IMR-90 (cell line): Measurements from ENCODE around the gene ZBTB7B. TPM values are rescaled to one million over a fixed set of nuclear protein-coding genes. Genes with fewer than 3 reads are reported as not detected.

Experiments used
- ATAC-seq: fragments of 200-7000 bp; cut with Tn5 transposase; 2 replicates; pipeline ENCODE4 v1.9.1; 2020; ENCODE audit warnings: low read depth, mild to moderate bottlenecking, moderate library complexity
- BruUV-seq: library from RNA; stranded (reverse); fragments of 400-500 nt; replicated peaks from 2 replicates; lab custom pipeline; 2021; lab: Mats Ljungman, UMichigan
- CTCF ChIA-PET: fragments of 300-600 bp; formaldehyde crosslinking; extraction: SDS; loops from one replicate; lab custom pipeline; 2021; ENCODE audit warnings: antibody characterized with exemption; lab: Yijun Ruan, JAX
- POLR2A ChIA-PET: fragments of 300-600 bp; sonication (Branson Sonifier 250); formaldehyde crosslinking; loops from one replicate; lab custom pipeline; 2022; ENCODE audit warnings: antibody characterized with exemption; ENCODE audit not compliant: unreplicated experiment; lab: Charles Lee
- DNase-seq: peaks from one replicate; pipeline ENCODE4 v3.0.0; 2013
- H2AFZ ChIP-seq: replicated peaks from 2 replicates; pipeline ENCODE3; 2013; ENCODE audit warnings: low read length, mild to moderate bottlenecking; ENCODE audit not compliant: poor library complexity
- H2AK5ac ChIP-seq: 2 replicates; pipeline ENCODE4 v1.6.1; 2013; ENCODE audit warnings: low read depth, low read length, inconsistent platforms
- H2AK9ac ChIP-seq: replicated peaks from 2 replicates; pipeline ENCODE3; 2013; ENCODE audit warnings: mild to moderate bottlenecking, low read depth, low read length, moderate library complexity; ENCODE audit not compliant: poor library complexity
- H2BK120ac ChIP-seq: 2 replicates; pipeline ENCODE4 v1.6.1; 2013; ENCODE audit warnings: low read depth, low read length, inconsistent platforms
- H2BK15ac ChIP-seq: 3 replicates; pipeline ENCODE4 v1.6.1; 2013; ENCODE audit warnings: low read depth, low read length, inconsistent platforms
- H2BK20ac ChIP-seq: 2 replicates; pipeline ENCODE4 v1.6.1; 2013; ENCODE audit warnings: low read depth, mild to moderate bottlenecking, inconsistent platforms, low read length, moderate library complexity
- H2BK5ac ChIP-seq: 2 replicates; pipeline ENCODE4 v1.6.1; 2013; ENCODE audit warnings: mild to moderate bottlenecking, low read depth, low read length, inconsistent platforms; ENCODE audit not compliant: poor library complexity, severe bottlenecking
- H3K14ac ChIP-seq: replicated peaks from 2 replicates; pipeline ENCODE4 v1.6.1; 2013; ENCODE audit warnings: low read depth, low read length, inconsistent platforms
- H3K18ac ChIP-seq: 2 replicates; pipeline ENCODE4 v1.6.1; 2013; ENCODE audit warnings: low read depth, low read length, control low read depth
- H3K23ac ChIP-seq: 2 replicates; pipeline ENCODE4 v1.6.1; 2013; ENCODE audit warnings: low read depth, low read length, inconsistent platforms
- H3K27ac ChIP-seq: 2 replicates; pipeline ENCODE4 v1.5.1; 2013; ENCODE audit warnings: mild to moderate bottlenecking, control low read depth, low read length; ENCODE audit not compliant: insufficient read depth
- H3K27me3 ChIP-seq: 2 replicates; pipeline ENCODE4 v1.6.1; 2013; ENCODE audit warnings: low read length; ENCODE audit not compliant: control insufficient read depth, insufficient read depth
- H3K36me3 ChIP-seq: 2 replicates; pipeline ENCODE4 v1.6.1; 2013; ENCODE audit warnings: low read length, mixed read lengths; ENCODE audit not compliant: control insufficient read depth, insufficient read depth
- H3K4ac ChIP-seq: 2 replicates; pipeline ENCODE4 v1.6.1; 2013; ENCODE audit warnings: low read depth, low read length, inconsistent platforms
- H3K4me1 ChIP-seq: 2 replicates; pipeline ENCODE4 v1.6.1; 2013; ENCODE audit warnings: low read length, mixed read lengths; ENCODE audit not compliant: control insufficient read depth, insufficient read depth
- H3K4me2 ChIP-seq: 2 replicates; pipeline ENCODE4 v1.6.1; 2013; ENCODE audit warnings: low read depth, mild to moderate bottlenecking, control low read depth, low read length, moderate library complexity
- H3K4me3 ChIP-seq: 2 replicates; pipeline ENCODE4 v1.5.1; 2013; ENCODE audit warnings: low read depth, mild to moderate bottlenecking, control low read depth, low read length, moderate library complexity; ENCODE audit not compliant: insufficient read depth
- H3K56ac ChIP-seq: 2 replicates; pipeline ENCODE4 v1.6.1; 2013; ENCODE audit warnings: low read length, inconsistent platforms; ENCODE audit not compliant: insufficient read depth; ENCODE audit errors: extremely low read depth
- H3K79me1 ChIP-seq, 2 experiments: 2 replicates each; pipeline ENCODE4 v1.6.1; 2013; ENCODE audit warnings: low read length in 2 of 2, inconsistent platforms in 1 of 2, low read depth in 1 of 2
- H3K9ac ChIP-seq: 2 replicates; pipeline ENCODE4 v1.6.1; 2013; ENCODE audit warnings: low read depth, low read length, control low read depth
- H3K9me1 ChIP-seq: 2 replicates; pipeline ENCODE4 v1.6.1; 2013; ENCODE audit warnings: low read length, inconsistent platforms; ENCODE audit not compliant: insufficient read depth
- H3K9me3 ChIP-seq: 2 replicates; pipeline ENCODE4 v1.6.1; 2013; ENCODE audit warnings: low read length; ENCODE audit not compliant: control insufficient read depth, insufficient read depth
- H4K20me1 ChIP-seq: 2 replicates; pipeline ENCODE4 v1.6.1; 2013; ENCODE audit warnings: low read length, inconsistent platforms; ENCODE audit not compliant: insufficient read depth
- H4K5ac ChIP-seq: 2 replicates; pipeline ENCODE4 v1.6.1; 2013; ENCODE audit warnings: mild to moderate bottlenecking, low read depth, low read length, control low read depth
- H4K8ac ChIP-seq, 2 experiments: 2 replicates each; pipeline ENCODE4 v1.6.1; 2013; ENCODE audit warnings: low read depth in 2 of 2, low read length in 2 of 2, control low read depth in 1 of 2, inconsistent platforms in 1 of 2
- H4K91ac ChIP-seq: 2 replicates; pipeline ENCODE4 v1.6.1; 2013; ENCODE audit warnings: low read depth, low read length, inconsistent platforms; ENCODE audit not compliant: insufficient read depth
- MAFK ChIP-seq: IDR thresholded peaks from 2 replicates; pipeline ENCODE4 v1.6.1; 2012; ENCODE audit warnings: low read depth, low read length, improper control_type of control experiment
- MXI1 ChIP-seq: IDR thresholded peaks from 2 replicates; pipeline ENCODE4 v1.6.1; 2012; ENCODE audit warnings: low read depth, mild to moderate bottlenecking, low read length, moderate library complexity, borderline replicate concordance
- POLR2A ChIP-seq: IDR thresholded peaks from 2 replicates; pipeline ENCODE4 v1.6.1; 2012; ENCODE audit warnings: mild to moderate bottlenecking, low read depth, low read length
- RFX5 ChIP-seq: IDR thresholded peaks from 2 replicates; pipeline ENCODE4 v1.8.0; 2012; ENCODE audit warnings: low read depth, mild to moderate bottlenecking, low read length, moderate library complexity
- SMC3 ChIP-seq: fragments of 150-350 bp; IDR thresholded peaks from 2 replicates; pipeline ENCODE4 v1.6.1; 2016; ENCODE audit warnings: low read depth, mild to moderate bottlenecking, antibody characterized with exemption, low read length, moderate library complexity
- USF2 ChIP-seq: fragments of 150-350 bp; IDR thresholded peaks from 2 replicates; pipeline ENCODE4 v1.6.1; 2017; ENCODE audit warnings: mild to moderate bottlenecking, antibody characterized with exemption, low read length, low read depth
- WGBS, 2 experiments: methylation state at CpG; one replicate each; pipeline versions ENCODE4 v1.1.5 to v1.1.7; 2013; ENCODE audit warnings: missing lambda C conversion rate in 2 of 2; ENCODE audit not compliant: insufficient read length in 1 of 2; ENCODE audit errors: extremely low coverage in 2 of 2; 5-methylcytosine and 5-hydroxymethylcytosine counted together
- dilution Hi-C: fragments of 300-500 bp; cut with HindIII; formaldehyde crosslinking; loops from one replicate; pipeline ENCODE4 v1.14.3; 2018; ENCODE audit warnings: low sequenced_read_pairs; ENCODE audit not compliant: unreplicated experiment
- in situ Hi-C: fragments of 300-500 bp; cut with MboI; formaldehyde crosslinking; loops from 3 replicates; pipeline ENCODE4 v1.14.3; 2019; ENCODE audit warnings: low sequenced_read_pairs, inconsistent platforms, mixed read lengths
- intact Hi-C: fragments of 100-400 bp; cut with micrococcal nuclease; formaldehyde crosslinking; loops from 2 replicates; pipeline ENCODE4 v1.10.0; 2022
- polyA plus RNA-seq, 3 experiments: library from polyadenylated mRNA; depleted of rRNA; stranded (reverse); fragments of >200 nt; gene quantifications; 2 replicates each; pipeline ENCODE4 v1.2.3, GENCODE V29; 2012; ENCODE audit warnings: low replicate concordance in 1 of 3
- total RNA-seq: library from RNA; depleted of rRNA; stranded (reverse); fragments of >200 nt; gene quantifications from 2 replicates; pipeline ENCODE4 v1.2.3, GENCODE V29; 2012
- TF ChIP-seq, protein P1 (sequence below): conservative IDR thresholded peaks from 2 replicates; pipeline ENCODE4 v1.5.1; 2012; ENCODE audit warnings: mild to moderate bottlenecking, low read depth, low read length, improper control_type of control experiment

Gene ZBTB7B
- total and polyA plus RNA-seq, 2 of the 4 experiments (the other 2 are of a cell fraction) = 7.7 to 17.4 TPM

GRCh38 chr1:155022136-155022926 lies 19.7 kb downstream of the ZBTB7B start (continued):
- TF ChIP-seq USF2 (no peak), MAFK (no peak)

DNA sequence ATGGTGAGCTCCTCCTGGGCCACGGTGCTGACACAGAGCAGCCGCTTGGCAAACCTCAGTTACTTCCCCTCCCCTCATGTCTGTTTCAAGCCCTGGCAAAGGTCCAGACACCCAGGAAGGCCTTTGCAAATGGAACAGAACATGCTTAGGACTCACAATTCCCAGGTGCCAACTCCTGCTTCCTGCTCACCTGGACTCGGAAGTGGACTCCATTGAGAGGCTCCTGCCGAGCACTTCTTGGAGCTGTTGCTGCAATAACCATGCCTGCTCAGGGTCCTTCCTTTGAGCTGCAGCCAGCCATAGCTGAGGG lies 20.3 kb downstream of the ZBTB7B start:
- H2AK9ac ChIP-seq = no peak overlapping the region
- in situ Hi-C loops (no loop called here), intact Hi-C loops (no loop called here), dilution Hi-C loops (no loop called here)
- H2BK15ac ChIP-seq = no peak overlapping the region
- H3K9me1 ChIP-seq = peaks cover 4% of the 10 kb centered on the region
- no peaks in the 10 kb centered on the region for H3K9me3 ChIP-seq
- no peak overlapping the region for H2BK5ac ChIP-seq
- TF ChIP-seq RFX5 (no peak), SMC3 (no peak), POLR2A (no peak), MXI1 (no peak)
- TF ChIP-seq, protein P1, sequence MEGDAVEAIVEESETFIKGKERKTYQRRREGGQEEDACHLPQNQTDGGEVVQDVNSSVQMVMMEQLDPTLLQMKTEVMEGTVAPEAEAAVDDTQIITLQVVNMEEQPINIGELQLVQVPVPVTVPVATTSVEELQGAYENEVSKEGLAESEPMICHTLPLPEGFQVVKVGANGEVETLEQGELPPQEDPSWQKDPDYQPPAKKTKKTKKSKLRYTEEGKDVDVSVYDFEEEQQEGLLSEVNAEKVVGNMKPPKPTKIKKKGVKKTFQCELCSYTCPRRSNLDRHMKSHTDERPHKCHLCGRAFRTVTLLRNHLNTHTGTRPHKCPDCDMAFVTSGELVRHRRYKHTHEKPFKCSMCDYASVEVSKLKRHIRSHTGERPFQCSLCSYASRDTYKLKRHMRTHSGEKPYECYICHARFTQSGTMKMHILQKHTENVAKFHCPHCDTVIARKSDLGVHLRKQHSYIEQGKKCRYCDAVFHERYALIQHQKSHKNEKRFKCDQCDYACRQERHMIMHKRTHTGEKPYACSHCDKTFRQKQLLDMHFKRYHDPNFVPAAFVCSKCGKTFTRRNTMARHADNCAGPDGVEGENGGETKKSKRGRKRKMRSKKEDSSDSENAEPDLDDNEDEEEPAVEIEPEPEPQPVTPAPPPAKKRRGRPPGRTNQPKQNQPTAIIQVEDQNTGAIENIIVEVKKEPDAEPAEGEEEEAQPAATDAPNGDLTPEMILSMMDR = no peak
- no peak overlapping the region for H3K18ac ChIP-seq
- ATAC-seq (no peak), DNase-seq (no peak)
- POLR2A ChIA-PET = no interaction called here
- H3K4me1 ChIP-seq = peaks cover 3% of the 10 kb centered on the region; the same call in 1 of the 2 replicates
- no peak overlapping the region for H3K4ac ChIP-seq
- no peak overlapping the region for H3K9ac ChIP-seq
- no peak overlapping the region for H3K27ac ChIP-seq
- no peak overlapping the region for H3K4me3 ChIP-seq
- no peak overlapping the region for H2BK20ac ChIP-seq
- peaks cover 2% of the 10 kb centered on the region; the same call in 1 of the 2 replicates for H3K27me3 ChIP-seq
- 71% methylated on average over 2 of the region's 4 CpGs; no CpG with 5 or more reads in 1 of the 2 experiments for WGBS, 2 experiments
- no peak overlapping the region for H4K8ac ChIP-seq
- no peak overlapping the region for H3K14ac ChIP-seq
- H4K91ac ChIP-seq = no peak overlapping the region
- H3K79me1 ChIP-seq = no peaks in the 10 kb centered on the region; a peak in 1 of 4 replicates
- CTCF ChIA-PET = no interaction called here
- H3K23ac ChIP-seq = no peak overlapping the region
- no peak overlapping the region for H3K56ac ChIP-seq
- H4K5ac ChIP-seq = no peak overlapping the region
- H2AFZ ChIP-seq = no peak overlapping the region
- no TSS peak for BruUV-seq
- H2BK120ac ChIP-seq = no peak overlapping the region
- H4K20me1 ChIP-seq = no peaks in the 10 kb centered on the region
- H3K4me2 ChIP-seq = no peak overlapping the region
- H2AK5ac ChIP-seq = no peak overlapping the region
- no peaks in the 10 kb centered on the region for H3K36me3 ChIP-seq
